GM19467 (cell line): Measurements from ENCODE around the gene AHDC1.
"Not testable (repeated sequence)": the region's sequence is repeated elsewhere in the genome, so short reads cannot be mapped to it uniquely, and the experiment has no call there.

Source experiments
- ATAC-seq: cut with Tn5 transposase; IDR thresholded peaks from one replicate; pipeline ENCODE4 v1.9.1; 2021; ENCODE audit warnings: mild to moderate bottlenecking, moderate library complexity; ENCODE audit not compliant: unreplicated experiment

AHDC1 gene

DNA sequence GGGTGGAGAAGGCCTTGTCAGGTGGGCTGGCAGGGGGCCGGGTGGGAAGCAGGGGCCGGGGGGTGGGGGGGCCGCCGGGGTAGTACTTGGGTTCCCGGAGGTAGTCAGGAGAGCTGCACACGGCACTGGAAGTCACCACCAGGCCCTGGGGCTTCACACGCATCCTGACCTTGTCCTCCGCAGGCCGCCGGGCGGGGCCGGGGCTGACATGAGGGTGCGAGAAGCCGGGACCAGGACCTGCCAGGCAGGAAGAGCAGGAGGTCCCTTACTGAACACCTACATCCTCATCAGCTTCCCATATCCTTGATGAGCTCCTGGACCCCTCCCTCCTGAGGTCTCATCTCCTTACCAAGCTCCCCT, 52.0 kb downstream of the AHDC1 start:
- ATAC-seq, result no peak

DNA sequence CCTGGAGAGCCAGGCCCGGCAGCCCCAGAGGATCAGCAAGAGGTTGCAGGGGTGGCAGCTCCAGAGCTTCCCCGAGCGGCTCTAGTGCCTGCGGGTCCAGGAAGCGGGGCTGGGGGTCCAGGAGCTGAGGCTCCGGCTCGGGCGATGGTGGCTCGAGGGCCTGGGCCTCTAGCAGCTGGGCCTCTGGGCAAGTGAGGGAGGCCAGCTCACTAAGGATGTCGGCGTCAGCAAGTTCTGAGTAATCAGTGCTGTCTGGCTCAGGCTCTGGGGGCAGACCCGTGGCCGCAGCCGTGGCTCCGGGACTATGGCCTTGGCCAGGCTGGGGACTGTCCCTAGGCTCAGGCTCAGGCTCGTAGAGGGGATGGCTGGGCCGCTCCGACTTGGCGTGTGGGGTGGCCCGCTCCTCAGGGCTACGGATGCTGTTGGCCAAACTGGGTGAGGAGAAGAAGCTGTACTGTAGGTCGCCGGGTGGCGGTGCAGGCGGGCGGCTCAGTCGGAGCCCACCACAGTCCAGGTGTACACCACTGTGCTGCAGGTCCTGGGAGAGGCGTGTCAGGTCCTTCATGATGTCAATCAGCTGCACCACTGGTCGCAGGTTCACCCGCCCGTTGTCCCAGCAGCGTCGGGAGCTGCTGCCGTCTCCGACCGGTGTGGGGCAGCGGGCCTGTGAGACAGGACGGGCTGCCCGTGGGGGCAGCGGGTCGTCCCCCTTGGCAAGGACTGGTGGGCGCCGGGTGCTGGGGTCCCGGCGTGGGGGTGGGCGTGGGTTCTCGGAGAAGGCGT, 52.6 kb downstream of the AHDC1 start:
- ATAC-seq, result no peak

DNA sequence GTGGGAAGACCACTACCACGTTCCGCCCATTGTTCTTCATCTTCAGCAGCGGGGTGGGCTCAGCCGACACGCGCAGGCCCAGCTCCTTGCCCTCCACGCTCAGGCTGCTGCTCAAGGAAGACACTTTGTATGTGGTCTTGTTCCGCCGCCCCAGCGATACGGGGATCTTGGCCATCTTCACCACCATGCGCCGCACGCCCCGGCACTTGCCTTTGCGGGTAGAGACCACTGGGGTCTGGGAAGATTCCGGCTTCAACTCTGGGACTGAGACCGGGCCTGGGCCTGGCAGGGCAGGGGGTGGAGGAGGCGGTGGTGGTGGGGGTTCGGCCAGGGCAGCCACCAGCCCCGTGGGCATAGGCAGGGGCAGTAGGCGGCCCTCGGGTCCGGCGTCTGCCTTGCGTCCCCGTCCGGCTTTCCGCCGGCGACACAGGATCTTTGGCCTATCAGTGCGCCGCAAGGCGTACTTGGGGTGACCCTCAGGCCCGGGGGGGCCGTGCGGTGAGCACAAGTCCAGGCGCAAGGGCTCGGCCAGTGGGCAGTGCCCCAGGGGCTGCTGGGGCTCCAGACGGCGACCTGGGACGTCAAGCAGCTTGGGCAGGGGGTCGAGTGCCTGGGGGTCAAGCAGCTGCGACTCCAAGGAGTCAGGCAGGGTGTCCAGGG, 53.3 kb downstream of the AHDC1 start:
- ATAC-seq, result no peak

DNA sequence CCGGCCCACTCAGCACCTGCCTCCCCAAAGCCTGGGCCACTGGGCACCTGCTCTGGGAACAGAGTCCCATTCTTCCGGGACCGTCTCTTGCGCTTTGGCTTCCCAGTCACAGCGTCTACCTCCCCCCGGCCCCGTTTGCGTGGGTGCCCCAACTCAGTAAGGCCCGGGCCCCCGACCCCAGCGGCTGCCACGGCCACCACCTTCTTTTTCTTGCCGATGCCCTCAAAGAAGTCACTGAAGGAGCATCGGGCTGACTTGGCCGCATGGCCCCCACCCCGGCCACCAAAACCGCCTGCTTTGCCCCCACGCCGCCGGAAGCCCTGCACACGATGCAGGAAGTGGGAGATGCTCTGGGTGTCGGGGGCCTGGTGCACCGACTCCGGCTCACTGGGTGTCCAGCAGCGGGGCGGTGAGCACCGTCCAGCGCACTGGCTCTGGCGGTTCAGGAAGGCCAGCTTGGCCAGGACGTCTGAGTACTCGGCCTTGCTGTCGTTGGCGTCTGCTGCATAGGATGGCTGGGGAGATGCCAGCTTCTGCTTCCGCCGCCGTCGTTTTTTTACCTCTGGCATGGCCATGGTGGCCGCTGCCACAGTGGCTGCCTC, 54.0 kb downstream of the AHDC1 start:
- no peak for ATAC-seq

DNA sequence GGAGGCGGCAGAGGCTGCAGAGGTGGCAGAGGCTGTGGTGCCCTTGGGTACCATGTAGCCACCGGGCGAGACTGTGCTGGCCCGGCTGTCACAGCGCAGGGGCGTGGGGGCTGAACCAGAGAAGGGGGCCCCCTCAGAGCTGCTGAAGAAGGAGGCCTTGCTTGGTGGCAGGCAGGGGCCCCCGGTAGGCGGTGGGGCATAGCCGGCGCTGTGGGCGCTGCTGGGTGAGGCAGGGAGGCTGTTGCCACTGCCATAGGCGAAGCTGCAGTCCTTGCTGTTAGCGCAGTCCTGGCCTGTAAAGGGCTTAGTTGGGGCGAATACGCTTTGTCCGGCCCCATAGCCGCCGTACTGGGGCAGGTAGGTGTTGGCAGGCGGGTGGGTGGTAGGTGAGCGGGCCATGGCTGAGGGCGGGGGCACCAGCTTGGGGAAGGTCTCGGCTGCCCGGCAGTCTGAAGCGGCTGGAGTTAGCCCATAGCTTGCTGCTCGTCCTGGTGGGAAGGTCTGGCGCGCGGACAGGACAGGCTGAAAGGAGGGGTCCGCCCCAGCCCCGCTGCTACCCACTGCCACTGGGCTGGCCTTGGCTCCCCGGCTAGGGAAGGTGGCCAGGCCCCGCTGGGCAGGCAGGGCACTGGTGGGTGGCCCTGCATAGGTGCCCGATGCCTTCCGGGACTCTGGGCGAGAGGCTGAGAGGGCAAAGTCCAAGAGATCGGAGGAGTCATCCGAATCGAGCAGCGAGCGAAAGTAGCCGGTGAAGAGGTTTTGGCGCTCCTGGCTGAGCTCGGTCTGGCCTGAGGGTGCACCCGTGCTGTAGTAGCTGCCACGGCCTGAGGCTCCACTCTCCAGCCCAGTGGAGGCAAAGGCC, 54.9 kb downstream of the AHDC1 start:
- no peak for ATAC-seq

DNA sequence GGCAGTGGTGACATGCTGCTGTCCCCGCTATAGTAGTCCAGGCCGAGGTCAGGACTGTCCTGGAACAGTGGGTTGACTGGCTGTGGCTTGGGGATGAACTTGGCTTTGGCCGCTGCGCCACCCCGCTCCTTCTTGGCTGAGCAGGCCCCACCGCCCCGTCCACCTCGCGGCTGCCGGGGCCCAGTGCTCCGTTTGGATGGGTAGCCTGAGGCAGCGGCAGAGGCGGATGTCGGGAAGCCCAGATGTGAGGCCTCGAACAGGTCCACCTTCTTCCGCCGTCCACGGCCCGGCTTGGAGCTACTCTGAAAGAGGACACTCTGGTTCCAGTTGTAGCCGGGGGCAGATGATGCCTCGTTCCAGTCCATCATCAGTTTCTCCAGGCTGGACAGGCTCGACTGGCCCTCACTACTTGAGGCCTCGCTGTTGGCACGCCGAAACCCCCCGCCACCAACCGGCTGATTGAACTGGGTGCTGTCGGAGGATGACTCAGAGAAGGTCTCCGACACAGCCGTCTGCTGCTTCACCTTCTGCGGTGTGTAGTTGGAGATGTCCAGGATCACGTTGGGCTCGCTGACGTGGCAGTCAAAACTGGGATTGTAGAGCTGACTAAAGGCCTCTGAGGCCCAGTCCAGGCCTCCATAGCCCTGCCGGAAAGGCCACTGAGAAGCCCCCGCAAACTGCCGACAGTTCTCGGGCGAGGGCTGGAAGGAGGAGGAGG, 55.6 kb downstream of the AHDC1 start:
- no peak for ATAC-seq

DNA sequence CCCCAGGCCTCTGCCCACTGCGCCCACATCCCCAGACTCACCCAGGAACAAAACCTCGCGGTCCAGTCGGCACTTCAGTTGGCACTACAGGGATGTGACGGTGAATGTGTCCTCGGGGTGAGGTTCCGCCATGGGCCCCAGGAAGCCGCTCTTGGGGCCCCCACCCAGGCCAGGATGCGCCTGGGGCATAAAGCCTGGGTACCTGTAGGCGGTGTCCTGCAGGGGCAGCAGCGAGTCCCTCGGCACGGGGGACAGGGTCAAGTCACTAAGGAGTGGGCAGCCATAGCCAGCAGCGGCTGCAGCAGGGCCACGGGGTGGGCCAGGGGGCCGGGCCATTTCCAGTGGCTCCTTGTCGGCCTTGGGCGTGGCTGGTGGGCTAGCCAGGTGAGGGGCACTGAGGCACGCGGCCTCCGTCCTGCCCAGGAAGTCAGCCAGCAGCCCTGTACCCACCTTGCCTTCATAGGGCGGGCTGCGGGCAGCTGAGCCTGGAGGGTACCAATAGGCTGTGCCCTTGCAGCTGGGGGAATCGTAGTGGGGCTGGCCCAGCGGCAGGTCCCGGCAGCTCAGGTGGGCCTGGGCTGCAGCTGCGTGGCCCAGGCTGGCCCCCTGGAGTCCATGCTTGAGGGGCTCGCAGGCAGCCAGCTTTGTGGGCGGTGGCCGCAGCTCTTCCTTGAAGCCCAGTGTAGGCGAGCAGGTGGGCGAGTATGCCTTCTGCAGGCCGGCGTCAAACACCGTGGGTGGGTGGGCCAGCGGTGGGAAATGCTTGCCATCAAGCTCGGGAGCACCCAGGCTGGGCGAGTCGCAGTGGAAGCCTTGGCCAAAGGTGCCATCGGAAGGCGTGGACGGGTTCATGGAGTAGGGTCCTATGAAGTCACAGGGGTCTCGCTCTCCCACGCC, 56.5 kb downstream of the AHDC1 start:
- ATAC-seq, result no peak

DNA sequence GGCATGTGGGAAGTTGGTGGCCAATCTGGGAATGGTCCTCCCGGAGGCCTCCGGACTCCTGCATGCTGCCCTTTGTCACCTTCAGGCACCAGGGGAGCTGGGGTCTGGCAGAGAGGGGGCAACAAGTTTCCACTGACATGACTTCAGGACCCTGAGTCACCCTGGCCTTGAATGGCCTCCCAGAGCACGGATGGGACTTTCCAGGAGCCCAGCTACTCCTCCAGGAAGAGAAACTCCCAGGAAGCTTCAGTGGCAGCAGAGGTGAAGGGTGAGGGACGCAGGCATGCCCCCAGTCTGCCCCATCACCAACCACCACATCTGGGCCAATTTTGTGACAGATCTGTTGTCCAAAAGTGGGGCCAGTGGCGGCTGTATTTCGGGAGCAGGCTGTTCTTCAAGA, 58.1 kb downstream of the AHDC1 start:
- ATAC-seq, result no peak

DNA sequence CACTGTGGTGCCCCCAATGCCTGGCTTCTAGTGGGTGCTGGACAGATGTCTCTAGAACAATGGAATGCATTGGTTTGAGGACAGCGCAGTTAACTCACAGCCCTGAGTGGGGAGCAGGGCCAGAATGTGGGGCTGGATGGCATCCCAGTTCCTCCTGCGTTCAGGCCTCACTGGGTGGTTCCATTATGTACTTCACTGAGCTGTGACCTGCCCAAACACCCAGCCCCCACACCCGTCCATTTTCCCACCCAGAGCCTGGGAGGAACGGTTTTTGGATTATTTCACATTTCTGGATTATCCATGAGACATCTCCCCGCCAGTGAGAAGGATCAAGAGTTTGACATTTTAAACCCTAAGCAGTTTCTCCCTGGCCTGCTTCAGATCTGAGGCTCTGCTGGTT, 58.7 kb downstream of the AHDC1 start:
- no peak for ATAC-seq

DNA sequence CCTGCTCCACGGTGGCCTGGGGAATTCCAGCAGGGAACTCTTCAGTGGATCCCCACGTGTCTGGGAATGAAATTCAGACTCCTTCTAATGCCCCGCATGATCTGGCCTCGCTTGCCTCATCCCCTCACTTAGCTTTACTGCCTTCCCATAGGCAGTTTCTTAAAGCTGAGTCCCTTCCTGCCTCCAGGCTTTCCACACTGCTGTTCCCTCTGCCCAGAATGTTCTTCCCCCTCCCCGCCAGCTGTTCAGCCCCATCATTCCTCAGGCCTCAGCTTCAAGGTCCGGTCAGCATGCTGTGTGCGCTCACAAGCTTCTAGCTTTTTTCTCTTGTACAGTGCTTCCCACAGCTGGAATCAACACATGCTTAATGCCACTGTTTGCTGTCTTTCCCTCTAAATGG, 59.1 kb downstream of the AHDC1 start:
- ATAC-seq, result no peak

DNA sequence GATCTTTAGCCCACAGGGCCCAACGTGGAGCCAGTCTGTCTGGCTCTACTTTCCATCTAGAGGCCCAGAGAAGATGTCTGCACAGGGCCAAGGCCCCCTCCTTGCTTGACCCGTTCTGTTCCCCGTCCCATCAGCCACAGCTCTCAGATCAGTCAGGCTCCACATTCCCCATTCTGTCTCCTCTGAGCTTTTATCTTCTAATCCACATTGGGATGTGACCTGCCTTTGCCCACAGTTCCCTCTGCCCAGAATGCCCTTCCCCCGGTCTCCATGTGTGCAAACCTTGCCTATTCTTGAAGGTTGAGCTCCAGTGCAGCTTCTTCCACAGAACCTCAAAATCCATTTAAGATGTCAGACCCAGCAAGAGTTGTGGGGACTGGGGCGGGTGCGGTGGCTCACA, 60.7 kb downstream of the AHDC1 start:
- ATAC-seq, result no peak

DNA sequence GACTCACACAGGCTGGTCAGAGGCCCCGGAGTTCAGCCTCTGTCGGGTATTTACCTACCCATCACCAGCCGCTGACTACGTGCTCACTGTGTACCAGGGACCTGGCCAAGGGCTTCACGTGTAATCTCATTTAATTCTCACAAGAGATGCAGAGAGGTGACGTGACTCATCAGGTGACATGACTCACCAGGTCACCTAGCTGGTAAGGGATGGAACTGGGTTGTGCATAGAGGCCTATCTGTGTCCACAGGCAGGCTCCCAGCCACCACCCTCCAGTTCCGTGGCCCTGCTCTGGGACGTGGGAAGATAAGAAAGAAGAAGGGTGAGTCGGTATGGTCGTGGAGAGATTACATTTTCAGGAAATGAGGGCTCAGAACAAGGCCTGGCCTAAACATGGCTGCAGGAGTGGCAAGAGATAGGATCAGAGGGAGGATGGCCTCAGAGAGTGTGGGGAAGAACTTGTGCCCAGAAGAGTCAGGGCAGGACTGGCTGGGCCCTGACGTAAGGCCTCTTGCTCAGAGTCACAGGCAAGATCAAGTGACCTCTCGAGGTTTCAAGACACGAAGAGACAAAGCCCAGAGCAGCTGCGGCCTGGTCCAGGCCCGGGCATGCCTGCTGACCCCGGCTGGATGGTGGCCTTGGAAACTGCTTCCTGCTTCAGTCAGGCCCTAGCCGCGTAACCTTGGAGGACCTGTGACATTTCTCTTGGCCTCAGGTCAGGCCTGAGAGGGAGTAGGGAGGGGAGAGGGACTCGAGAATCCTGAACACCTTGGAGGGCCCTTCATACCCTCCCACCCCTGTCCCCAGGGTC, 61.3 kb downstream of the AHDC1 start:
- no peak for ATAC-seq

DNA sequence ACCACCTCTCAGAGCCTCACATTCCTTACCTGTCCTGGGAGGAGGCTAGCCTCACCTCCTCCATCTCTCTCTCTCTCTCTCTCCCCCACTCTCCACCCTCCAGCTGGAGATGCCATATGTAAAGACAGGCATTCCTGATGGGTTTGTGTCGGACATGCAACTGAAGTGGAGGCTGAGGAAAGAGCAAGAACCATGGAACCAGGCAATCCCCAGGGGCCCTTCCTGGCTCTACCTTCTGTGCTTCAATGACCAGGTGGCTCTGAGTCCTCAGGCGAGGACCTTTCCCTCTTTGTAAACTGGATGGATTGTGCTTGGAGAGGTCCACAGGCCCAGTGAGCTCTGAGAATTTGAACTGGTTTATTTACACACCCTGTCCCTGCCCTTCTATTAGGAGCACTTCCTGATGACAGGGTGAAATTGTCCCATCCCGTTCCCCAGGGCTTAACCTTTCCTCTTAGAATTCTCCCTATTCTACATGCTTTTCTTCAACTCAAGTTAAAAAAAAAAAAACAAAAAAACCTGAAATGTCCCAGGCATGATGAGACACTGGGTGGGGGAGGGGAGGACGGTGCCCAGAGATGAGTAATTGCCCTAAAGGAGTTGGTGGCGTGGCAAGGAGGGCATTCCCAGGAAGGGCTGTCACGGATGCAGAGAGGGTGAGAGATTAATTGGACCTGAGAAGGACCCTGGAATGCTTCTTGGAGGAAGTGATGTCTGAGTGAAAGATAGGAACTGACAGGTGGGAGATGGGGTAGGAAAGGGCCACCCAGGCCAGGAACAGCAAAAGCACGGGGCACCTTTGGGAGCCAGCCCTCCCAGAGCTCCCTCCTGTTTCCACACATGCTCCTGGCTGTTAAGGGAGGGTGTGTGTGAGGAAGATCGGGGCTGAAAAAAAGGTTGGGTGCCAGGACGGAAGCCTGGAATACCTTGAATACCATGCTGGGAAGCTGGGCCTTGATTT, 63.8 kb downstream of the AHDC1 start:
- no peak for ATAC-seq

DNA sequence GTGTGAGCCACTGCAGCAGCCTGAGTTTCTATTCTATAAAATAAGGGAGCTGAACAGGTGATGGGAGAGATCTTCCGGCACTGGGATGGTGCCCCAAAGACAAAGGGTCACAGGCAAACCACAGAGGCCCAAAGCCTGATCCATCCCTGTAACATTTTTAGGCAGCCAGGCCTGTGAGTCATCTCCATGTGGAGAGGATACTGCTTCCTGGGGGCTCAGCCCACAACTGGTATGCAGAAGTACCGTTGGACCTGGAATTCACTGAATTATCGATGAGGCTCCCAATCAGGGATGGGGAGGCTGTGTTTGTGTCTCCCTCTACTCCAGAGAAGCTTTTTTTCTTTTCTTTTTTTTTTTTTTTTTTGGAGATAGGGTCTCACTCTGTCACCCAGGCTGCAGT, 65.2 kb downstream of the AHDC1 start:
- no peak for ATAC-seq

DNA sequence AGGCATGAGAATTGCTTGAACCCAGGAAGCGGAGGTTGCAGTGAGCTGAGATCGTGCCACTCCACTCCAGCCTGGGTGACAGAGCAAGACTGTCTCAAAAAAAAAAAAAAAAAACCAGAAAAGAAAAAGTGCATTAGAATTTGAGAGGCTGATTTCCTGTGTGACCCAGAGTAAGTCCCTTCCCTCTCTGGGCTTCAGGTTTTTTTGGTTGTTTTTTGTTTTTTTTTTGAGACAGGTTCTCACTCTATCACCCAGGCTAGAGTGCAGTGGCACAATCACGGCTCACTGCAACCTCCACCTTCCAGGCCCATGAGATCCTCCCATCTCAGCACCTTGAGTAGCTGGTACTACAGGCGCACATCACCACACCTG, 65.7 kb downstream of the AHDC1 start:
- not testable (repeated sequence) for ATAC-seq

DNA sequence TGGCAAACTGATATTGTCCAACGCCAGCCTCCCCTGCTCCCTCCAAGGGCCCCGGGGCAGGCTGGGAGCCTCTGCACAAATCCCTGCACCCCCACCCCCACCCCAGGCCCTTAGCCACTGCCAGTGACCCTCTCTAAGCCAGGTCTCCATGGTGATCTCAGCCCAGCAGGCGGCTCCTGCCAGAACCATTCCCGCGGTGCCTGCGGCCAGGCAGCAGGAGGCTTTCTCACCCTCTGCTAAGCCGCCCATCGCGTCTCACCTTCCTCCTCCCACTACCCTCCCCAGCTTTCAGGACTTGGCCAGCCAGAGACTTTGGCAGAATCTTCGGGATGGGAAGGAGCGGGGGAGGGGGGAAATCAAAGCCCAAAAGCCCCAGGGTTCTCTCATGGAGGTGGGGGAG, 67.2 kb downstream of the AHDC1 start:
- ATAC-seq, result no peak

DNA sequence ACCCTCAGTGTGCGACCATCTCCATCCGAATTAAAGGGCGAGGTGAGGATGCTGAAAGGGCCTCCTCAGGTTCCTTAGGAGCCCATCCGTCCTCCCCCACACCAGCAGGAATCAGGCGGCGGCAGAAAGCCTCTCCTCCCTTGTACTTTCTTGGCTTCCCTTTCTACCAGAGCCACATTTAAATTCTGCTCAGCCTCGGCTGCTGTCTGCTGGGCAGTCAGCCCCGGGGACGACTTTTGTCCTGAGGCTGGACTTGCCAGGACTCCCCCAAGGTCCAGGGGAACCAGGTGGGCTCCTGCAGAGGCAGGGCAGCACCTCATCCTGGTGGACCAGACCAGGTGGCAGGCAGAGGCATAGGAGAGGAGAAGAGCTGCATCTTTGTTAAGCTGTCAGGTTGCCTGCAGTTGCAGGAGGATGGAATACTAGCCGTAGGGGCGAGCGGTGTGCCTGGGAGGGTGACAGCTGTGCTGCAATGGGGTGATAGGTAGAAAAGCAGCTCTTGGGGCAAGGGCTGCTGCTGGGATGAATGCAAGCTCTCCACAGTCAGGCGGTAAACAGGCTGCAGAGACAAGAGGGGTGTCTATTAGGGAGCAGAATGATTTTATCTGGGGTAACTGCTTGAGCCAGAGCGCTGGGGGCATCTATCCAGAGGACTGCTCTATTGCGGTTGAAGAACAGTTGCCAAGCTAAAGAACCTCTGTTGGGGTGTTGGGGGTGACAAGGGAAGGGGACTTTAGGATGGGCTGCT, 67.8 kb downstream of the AHDC1 start:
- no peak for ATAC-seq
